Measurements from ENCODE around the gene SULF2.
A peak's percentile ranks its signal among the peaks of the same experiment; 100 is the strongest.
"Not testable (repeated sequence)": the region's sequence is repeated elsewhere in the genome, so short reads cannot be mapped to it uniquely, and the experiment has no call there.

The SULF2 gene

DNA sequence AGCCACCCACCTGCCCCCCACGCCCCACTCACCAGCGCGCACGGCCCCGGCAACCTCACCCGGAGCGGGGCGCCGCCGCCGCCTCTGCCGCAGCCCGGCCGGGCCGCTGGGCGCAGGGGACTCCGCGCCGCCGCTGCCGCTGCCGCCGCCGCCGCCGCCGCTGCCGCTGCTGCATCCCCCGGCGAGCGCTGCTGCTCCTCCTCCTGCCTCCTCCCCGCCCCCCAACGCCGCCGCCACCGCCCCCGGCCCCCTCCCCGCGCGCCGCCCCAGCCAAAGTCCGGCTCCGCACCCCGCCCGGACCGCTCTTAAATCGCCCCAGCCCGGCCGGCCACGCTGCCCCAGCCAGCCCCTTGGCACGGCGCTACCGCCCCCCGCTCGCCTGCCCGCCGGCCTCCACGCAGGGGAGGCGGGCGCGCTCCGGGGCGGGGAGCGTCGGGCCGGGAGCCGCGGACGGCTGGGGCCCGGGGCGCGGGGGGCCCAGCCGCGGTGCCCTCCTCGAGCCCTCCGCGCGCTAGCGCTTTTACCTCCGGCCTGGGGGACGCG is at the start of gene SULF2:
SULF2 (minus strand) TSS at position 171 of the 543 bp plus-strand sequence. CDS start 28,118 bp downstream, outside the sequence.
- Mint-ChIP-seq H3K4me1 (ENCODE audit: low read depth) (peaks cover 19% of the 10 kb centered on the region), H3K27me3 (peaks cover 34% of the 10 kb centered on the region), H3K36me3 (no peaks in the 10 kb centered on the region), H3K27ac (no peak within 1 kb of the TSS), H3K9me3 (ENCODE audit: low read depth) (no peaks in the 10 kb centered on the region), H3K4me3 (peak within 1 kb of the TSS; percentile 84)

DNA sequence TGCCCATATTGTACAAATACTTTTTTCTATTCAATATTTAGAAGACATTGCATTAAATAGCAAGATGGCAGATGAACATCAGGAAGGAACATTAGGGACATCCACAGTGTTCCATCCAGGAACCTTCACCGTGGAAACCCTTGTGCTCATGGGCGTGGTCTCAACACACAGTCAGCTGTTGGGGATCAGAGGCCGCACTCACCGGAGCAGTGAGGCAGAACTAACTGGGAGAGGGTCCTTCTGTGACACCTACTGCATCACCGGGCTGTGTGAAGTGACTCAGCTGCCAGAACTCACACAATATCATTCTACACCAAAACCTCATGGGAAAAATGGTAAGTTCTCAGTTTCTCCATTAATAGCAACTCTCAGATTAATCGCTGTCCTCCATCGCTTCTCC is 46.4 kb upstream of the SULF2 start:
- H3K27me3 Mint-ChIP-seq, result not testable (repeated sequence)

DNA sequence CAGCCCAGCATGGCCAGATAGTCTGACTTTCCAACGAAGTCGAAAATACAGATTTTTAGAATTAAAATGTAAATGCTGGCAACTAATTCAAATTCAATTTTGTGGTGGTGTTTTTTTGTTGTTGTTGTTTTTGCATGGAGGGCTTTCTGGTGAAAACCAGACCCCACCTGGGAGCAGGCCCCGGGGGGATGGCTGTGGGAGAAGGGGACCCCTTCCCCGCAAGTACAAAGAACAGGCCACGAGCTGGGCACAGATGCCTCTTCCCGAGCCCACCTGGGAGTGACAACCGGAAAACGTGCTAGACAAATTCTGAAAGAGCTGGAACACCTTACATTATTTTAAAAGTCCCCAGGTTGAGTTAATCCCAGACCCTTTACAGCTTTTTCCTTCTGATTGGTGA is 41.4 kb upstream of the SULF2 start:
- not testable (repeated sequence) for H3K4me1 Mint-ChIP-seq (ENCODE audit: low read depth); H3K27ac Mint-ChIP-seq; H3K36me3 Mint-ChIP-seq; H3K9me3 Mint-ChIP-seq (ENCODE audit: low read depth); H3K4me3 Mint-ChIP-seq; H3K27me3 Mint-ChIP-seq

More for the DNA sequence above, 46.4 kb upstream of the SULF2 start:
- H3K4me1 Mint-ChIP-seq (ENCODE audit: low read depth); H3K4me3 Mint-ChIP-seq; H3K27ac Mint-ChIP-seq; H3K9me3 Mint-ChIP-seq (ENCODE audit: low read depth); H3K36me3 Mint-ChIP-seq: not testable (repeated sequence)

GRCh38 chr20:47826006-47826405 is 40.7 kb upstream of the SULF2 start:
- not testable (repeated sequence) for H3K4me1 Mint-ChIP-seq (ENCODE audit: low read depth); H3K4me3 Mint-ChIP-seq; H3K9me3 Mint-ChIP-seq (ENCODE audit: low read depth); H3K27ac Mint-ChIP-seq; H3K36me3 Mint-ChIP-seq; H3K27me3 Mint-ChIP-seq

GRCh38 chr20:47825011-47825762 is 39.9 kb upstream of the SULF2 start:
- Mint-ChIP-seq H3K36me3 (no peaks in the 10 kb centered on the region), H3K4me1 (ENCODE audit: low read depth) (no peaks in the 10 kb centered on the region), H3K27ac (no peak overlapping the region), H3K9me3 (ENCODE audit: low read depth) (no peaks in the 10 kb centered on the region), H3K4me3 (no peak overlapping the region), H3K27me3 (no peaks in the 10 kb centered on the region)

DNA sequence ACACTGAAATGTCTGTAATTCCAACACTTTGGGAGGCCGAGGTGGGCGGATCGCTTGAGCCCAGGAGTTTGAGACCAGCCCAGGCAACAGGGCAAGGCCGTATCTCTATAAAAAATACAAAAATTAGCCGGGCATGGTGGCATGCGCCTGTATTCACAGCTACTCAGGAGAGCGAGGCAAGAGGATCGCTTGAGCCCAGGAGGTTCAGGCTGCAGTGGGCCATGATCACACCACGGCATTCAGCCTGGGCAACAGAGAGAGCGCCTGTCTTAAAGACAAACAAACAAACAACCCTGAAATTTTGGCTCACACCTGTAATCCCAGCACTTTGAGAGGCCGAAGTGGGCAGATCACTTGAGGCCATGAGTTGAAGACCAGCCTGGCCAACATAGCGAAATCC is 38.7 kb upstream of the SULF2 start:
- H3K4me3 Mint-ChIP-seq; H3K36me3 Mint-ChIP-seq; H3K9me3 Mint-ChIP-seq (ENCODE audit: low read depth); H3K27ac Mint-ChIP-seq; H3K27me3 Mint-ChIP-seq; H3K4me1 Mint-ChIP-seq (ENCODE audit: low read depth): not testable (repeated sequence)

GRCh38 chr20:47821481-47822100 is 36.3 kb upstream of the SULF2 start:
- no peaks in the 10 kb centered on the region for H3K27me3 Mint-ChIP-seq
- no peaks in the 10 kb centered on the region for H3K4me1 Mint-ChIP-seq (ENCODE audit: low read depth)
- no peak overlapping the region for H3K27ac Mint-ChIP-seq
- H3K9me3 Mint-ChIP-seq (ENCODE audit: low read depth), result no peaks in the 10 kb centered on the region
- H3K4me3 Mint-ChIP-seq, result no peak overlapping the region
- no peaks in the 10 kb centered on the region for H3K36me3 Mint-ChIP-seq

- H3K27me3 Mint-ChIP-seq, result peaks cover 8% of the 10 kb centered on the region
- no peak overlapping the region for H3K4me3 Mint-ChIP-seq
- peaks cover under 1% of the 10 kb centered on the region for H3K9me3 Mint-ChIP-seq (ENCODE audit: low read depth)
- no peaks in the 10 kb centered on the region for H3K36me3 Mint-ChIP-seq
- no peaks in the 10 kb centered on the region for H3K4me1 Mint-ChIP-seq (ENCODE audit: low read depth)
- H3K27ac Mint-ChIP-seq, result no peak overlapping the region
Measured at GRCh38 chr20:47818996-47819609, 33.8 kb upstream of the SULF2 start.

DNA sequence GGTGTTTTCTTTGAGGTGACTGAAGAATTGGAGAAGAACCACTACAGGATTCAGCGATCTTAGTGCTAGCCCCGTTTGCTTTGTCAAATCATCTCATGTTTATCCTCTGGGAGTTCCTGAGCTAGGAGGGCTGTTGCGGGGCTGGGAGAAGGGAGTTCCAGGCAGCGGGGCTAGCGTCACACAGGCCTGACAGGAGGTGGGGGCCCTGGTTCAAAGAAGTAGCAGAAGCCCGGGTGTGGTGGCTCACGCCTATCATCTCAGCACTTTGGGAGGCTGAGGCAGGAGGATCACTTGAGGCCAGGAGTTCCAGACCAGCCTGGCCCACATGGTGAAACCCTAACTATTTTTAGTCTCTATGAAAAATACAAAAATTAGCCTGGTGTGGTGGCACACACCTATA is 33.2 kb upstream of the SULF2 start:
- no peaks in the 10 kb centered on the region for H3K36me3 Mint-ChIP-seq
- H3K9me3 Mint-ChIP-seq (ENCODE audit: low read depth), result peaks cover 5% of the 10 kb centered on the region
- no peaks in the 10 kb centered on the region for H3K4me1 Mint-ChIP-seq (ENCODE audit: low read depth)
- no peak overlapping the region for H3K27ac Mint-ChIP-seq
- H3K4me3 Mint-ChIP-seq, result no peak overlapping the region
- peaks cover 11% of the 10 kb centered on the region for H3K27me3 Mint-ChIP-seq

- H3K4me3 Mint-ChIP-seq, result no peak overlapping the region
- H3K4me1 Mint-ChIP-seq (ENCODE audit: low read depth), result no peaks in the 10 kb centered on the region
- no peak overlapping the region for H3K27ac Mint-ChIP-seq
- H3K27me3 Mint-ChIP-seq, result peaks cover 11% of the 10 kb centered on the region
- no peaks in the 10 kb centered on the region for H3K36me3 Mint-ChIP-seq
- H3K9me3 Mint-ChIP-seq (ENCODE audit: low read depth), result peaks cover 5% of the 10 kb centered on the region
Measured at GRCh38 chr20:47818016-47818415, 32.7 kb upstream of the SULF2 start.

DNA sequence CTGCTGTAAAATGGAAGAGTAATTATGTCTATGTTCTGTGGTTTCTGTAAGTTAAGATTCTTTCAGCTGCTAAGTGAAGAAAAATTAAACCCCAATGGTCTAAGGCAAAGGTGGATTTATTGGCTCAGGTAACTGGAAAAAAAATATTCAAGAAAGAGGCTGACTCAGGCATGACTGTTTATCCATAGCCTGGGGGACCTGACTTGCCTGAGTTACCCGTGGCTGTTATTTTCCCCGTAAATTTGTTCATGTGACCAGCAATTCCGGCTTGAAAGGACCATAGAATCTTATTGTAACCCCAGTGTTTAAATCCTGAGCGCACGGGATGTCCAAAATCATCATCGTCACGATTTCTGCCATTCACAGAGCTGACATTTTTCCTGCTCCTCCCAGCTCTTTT is 32.3 kb upstream of the SULF2 start:
- H3K9me3 Mint-ChIP-seq (ENCODE audit: low read depth), result peaks cover 5% of the 10 kb centered on the region

GRCh38 chr20:47816487-47817451 is 31.5 kb upstream of the SULF2 start:
- Mint-ChIP-seq H3K4me1 (ENCODE audit: low read depth) (no peaks in the 10 kb centered on the region), H3K36me3 (no peaks in the 10 kb centered on the region), H3K27ac (no peak overlapping the region), H3K9me3 (ENCODE audit: low read depth) (peaks cover 5% of the 10 kb centered on the region), H3K27me3 (peaks cover 11% of the 10 kb centered on the region), H3K4me3 (no peak overlapping the region)

More for the DNA sequence above, 32.3 kb upstream of the SULF2 start:
- H3K4me1 Mint-ChIP-seq (ENCODE audit: low read depth), result no peaks in the 10 kb centered on the region
- H3K4me3 Mint-ChIP-seq, result no peak overlapping the region
- H3K36me3 Mint-ChIP-seq, result no peaks in the 10 kb centered on the region
- H3K27ac Mint-ChIP-seq, result no peak overlapping the region
- peaks cover 11% of the 10 kb centered on the region for H3K27me3 Mint-ChIP-seq

GRCh38 chr20:47815866-47816265 is 30.6 kb upstream of the SULF2 start:
- Mint-ChIP-seq H3K27ac (no peak overlapping the region), H3K27me3 (peaks cover 11% of the 10 kb centered on the region), H3K4me3 (no peak overlapping the region), H3K4me1 (ENCODE audit: low read depth) (no peaks in the 10 kb centered on the region), H3K9me3 (ENCODE audit: low read depth) (peaks cover 5% of the 10 kb centered on the region), H3K36me3 (no peaks in the 10 kb centered on the region)

GRCh38 chr20:47815416-47815806 is 30.1 kb upstream of the SULF2 start:
- Mint-ChIP-seq H3K4me3 (no peak overlapping the region), H3K27ac (no peak overlapping the region), H3K4me1 (ENCODE audit: low read depth) (no peaks in the 10 kb centered on the region), H3K36me3 (no peaks in the 10 kb centered on the region), H3K9me3 (ENCODE audit: low read depth) (peaks cover 5% of the 10 kb centered on the region), H3K27me3 (peaks cover 11% of the 10 kb centered on the region)

All from activated naive CD8-positive, alpha-beta T cell (primary cell).